ENCODE results near the gene RBMY1E. TPM values are rescaled to one million over a fixed set of nuclear protein-coding genes. Genes with fewer than 3 reads are reported as not detected.
"Not testable (repeated sequence)": the region's sequence is repeated elsewhere in the genome, so short reads cannot be mapped to it uniquely, and the experiment has no call there.

The RBMY1E gene
- total RNA-seq (not detected), polyA plus RNA-seq (not detected)

GRCh38 chrY:21917932-21918331, at the start of gene RBMY1E:
Gene RBMY1E (minus strand): TSS chrY:21918032. CDS start chrY:21916054, 1,978 bp downstream.
- not testable (repeated sequence) for H3K27ac ChIP-seq (ENCODE audit: low read depth); H3K4me1 ChIP-seq (ENCODE audit: insufficient read depth); DNase-seq (ENCODE audit: extremely low spot score); H3K36me3 ChIP-seq (ENCODE audit: insufficient read depth); H3K4me3 ChIP-seq (ENCODE audit: low read depth, low read length)
- no CpG with 5 or more reads among the region's 29 CpGs for WGBS

GRCh38 chrY:21894426-21894825, 23.4 kb downstream of the RBMY1E start, which contains the start of gene RBMY1D:
Gene RBMY1D (minus strand): TSS chrY:21894526. CDS start chrY:21892513, 2,013 bp downstream.
- not testable (repeated sequence) for DNase-seq (ENCODE audit: extremely low spot score); H3K4me1 ChIP-seq (ENCODE audit: insufficient read depth)
- no CpG with 5 or more reads among the region's 28 CpGs for WGBS

GRCh38 chrY:21869407-21870076, 48.3 kb downstream of the RBMY1E start:
- no CpG with 5 or more reads among the region's 5 CpGs for WGBS
- not testable (repeated sequence) for H3K27ac ChIP-seq (ENCODE audit: low read depth); H3K4me3 ChIP-seq (ENCODE audit: low read depth, low read length)

More at GRCh38 chrY:21894426-21894825, 23.4 kb downstream of the RBMY1E start, which contains the start of gene RBMY1D:
- not testable (repeated sequence) for H3K27ac ChIP-seq (ENCODE audit: low read depth); H3K4me3 ChIP-seq (ENCODE audit: low read depth, low read length); H3K36me3 ChIP-seq (ENCODE audit: insufficient read depth)

More at GRCh38 chrY:21869407-21870076, 48.3 kb downstream of the RBMY1E start:
- H3K4me1 ChIP-seq (ENCODE audit: insufficient read depth); H3K36me3 ChIP-seq (ENCODE audit: insufficient read depth); DNase-seq (ENCODE audit: extremely low spot score): not testable (repeated sequence)

Other genes with a start within 250 kb of the RBMY1E start
- not detected for gene RBMY1D, start 23.5 kb downstream of the RBMY1E start, total RNA-seq
- not detected for gene RBMY1D, start 23.5 kb downstream of the RBMY1E start, polyA plus RNA-seq